ENCODE data around the gene KRT40. TPM values are rescaled to one million over a fixed set of nuclear protein-coding genes. Genes with fewer than 3 reads are reported as not detected.

KRT40 gene
- not detected for total RNA-seq
- polyA plus RNA-seq = not detected
- long read RNA-seq, donor 1 = 0 reads
- long read RNA-seq, donor 2 = 0 reads

DNA sequence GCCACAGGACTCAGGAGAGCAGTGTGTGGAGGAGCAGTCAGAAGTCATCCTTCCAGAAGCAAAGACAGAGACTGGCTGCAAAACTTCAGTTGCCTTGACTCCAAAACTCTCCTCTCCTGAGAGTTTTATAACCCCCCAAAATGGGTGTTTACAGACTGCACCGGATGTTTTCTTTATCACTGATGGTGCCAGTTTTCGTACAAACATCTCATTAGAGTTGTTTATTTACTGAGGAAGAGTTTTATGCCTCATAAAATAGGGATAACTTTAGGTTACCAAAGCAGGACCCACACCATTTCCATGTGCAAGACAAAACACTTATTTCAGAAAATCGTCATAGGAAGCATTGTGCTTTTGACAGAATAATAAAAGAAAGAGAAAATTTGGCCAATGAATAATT, at the start of gene KRT40:
KRT40 (minus strand) TSS at position 101 of the 400 bp plus-strand sequence; CDS start at position 48, 53 bp downstream.
- Histone ChIP-seq H3K27ac (no peak within 1 kb of the TSS), H3K9me3 (no peaks in the 10 kb centered on the region), H3K27me3 (ENCODE audit: insufficient read depth in 3 of 3, low read length in 2 of 3) (peaks cover 0 to 2% (median 0%) of the 10 kb centered on the region in 3 donors), H3K36me3 (ENCODE audit: insufficient read depth in 1 of 2, low read depth in 1 of 2) (no peaks in the 10 kb centered on the region), H3K4me1 (peaks cover 6% of the 10 kb centered on the region), H3K4me3 (no peak within 1 kb of the TSS)
- DNase-seq = no peak
- intact Hi-C loops (cut with DNase I) = no loop called here
- no peak for ATAC-seq
- 52 to 69% (median 60%) methylated on average over 3 of the region's 3 CpGs for WGBS, 3 donors
- TF ChIP-seq, protein P1, sequence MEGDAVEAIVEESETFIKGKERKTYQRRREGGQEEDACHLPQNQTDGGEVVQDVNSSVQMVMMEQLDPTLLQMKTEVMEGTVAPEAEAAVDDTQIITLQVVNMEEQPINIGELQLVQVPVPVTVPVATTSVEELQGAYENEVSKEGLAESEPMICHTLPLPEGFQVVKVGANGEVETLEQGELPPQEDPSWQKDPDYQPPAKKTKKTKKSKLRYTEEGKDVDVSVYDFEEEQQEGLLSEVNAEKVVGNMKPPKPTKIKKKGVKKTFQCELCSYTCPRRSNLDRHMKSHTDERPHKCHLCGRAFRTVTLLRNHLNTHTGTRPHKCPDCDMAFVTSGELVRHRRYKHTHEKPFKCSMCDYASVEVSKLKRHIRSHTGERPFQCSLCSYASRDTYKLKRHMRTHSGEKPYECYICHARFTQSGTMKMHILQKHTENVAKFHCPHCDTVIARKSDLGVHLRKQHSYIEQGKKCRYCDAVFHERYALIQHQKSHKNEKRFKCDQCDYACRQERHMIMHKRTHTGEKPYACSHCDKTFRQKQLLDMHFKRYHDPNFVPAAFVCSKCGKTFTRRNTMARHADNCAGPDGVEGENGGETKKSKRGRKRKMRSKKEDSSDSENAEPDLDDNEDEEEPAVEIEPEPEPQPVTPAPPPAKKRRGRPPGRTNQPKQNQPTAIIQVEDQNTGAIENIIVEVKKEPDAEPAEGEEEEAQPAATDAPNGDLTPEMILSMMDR (IDR thresholded peaks at IDR 0.05) = no peak

DNA sequence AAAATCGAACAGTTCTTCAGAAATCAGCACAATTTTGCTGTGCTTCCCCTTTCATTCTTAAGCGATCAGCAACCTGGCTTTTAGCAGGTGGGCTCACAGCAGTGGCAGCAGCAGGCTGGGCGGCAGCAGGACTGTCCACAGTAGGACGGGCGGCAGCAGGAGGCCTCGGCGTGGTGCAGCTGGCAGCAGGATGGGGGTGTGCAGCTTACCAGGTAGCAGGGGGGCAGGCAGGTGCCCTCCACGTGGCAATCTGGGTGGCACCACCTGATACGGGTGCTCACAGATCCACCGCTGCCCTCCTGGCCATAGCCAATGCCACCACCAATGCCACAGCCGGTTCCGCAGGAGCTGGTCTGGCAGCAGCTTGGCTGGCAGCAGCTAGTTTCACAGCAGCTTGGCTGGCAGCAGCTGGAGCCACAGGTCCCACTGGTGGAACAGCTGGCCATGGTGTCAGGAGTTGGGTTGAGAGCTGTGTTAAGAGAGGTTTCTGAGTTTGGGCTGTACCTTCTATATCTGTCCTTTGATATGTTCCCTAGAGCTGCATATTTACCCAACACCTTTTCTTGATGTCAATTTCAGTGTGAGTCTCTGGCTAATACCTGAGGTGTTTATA, 45.6 kb upstream of the KRT40 start, which contains the start of gene KRTAP1-4:
KRTAP1-4 (minus strand) TSS at position 563 of the 613 bp plus-strand sequence; CDS start at position 446, 117 bp downstream.
- DNase-seq (no peak), ATAC-seq (no peak)
- H3K9me3 ChIP-seq = no peaks in the 10 kb centered on the region
- H3K4me3 ChIP-seq = no peak within 1 kb of the TSS
- peaks cover 0 to 27% (median 7%) of the 10 kb centered on the region in 3 donors for H3K27me3 ChIP-seq (ENCODE audit: insufficient read depth in 3 of 3, low read length in 2 of 3)
- H3K4me1 ChIP-seq = no peaks in the 10 kb centered on the region
- no peak within 1 kb of the TSS for H3K27ac ChIP-seq
- WGBS, 3 donors = 50 to 73% (median 60%) methylated on average over 12 of the region's 12 CpGs
- no peaks in the 10 kb centered on the region for H3K36me3 ChIP-seq (ENCODE audit: insufficient read depth in 1 of 2, low read depth in 1 of 2)
- TF ChIP-seq, protein P1 (IDR thresholded peaks at IDR 0.05) = no peak
- intact Hi-C loops (cut with DNase I) = no loop called here

DNA sequence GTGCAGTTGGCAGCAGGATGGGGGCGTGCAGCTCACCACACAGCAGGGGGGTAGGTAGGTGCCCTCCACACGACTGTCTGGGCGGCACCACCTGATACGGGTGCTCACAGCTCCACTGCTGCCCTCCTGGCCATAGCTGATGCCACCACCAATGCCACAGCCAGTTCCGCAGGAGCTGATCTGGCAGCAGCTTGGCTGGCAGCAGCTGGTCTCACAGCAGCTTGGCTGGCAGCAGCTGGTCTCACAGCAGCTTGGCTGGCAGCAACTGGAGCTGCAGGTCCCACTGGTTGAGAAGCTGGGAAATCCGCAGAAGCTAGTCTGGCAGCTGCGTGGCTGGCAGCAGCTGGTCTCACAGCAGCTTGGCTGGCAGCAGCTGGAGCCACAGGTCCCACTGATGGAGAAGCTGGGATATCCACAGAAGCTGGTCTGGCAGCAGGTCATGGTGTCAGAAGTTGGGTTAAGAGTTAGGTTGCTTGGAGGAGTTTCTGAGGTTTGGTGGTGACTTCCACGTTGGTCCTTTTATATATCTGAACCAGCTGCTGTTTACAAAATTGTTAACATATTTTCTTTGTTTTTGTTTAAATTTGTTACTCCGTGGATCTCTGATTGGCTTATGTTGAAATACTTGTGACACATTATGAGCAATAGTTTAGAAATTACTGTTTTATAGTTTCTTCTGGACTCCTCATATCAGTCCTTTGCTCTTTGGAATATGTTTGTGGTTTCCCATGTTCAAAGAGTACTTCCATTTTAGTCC, 42.8 kb upstream of the KRT40 start, which contains the start of gene KRTAP1-5:
KRTAP1-5 (minus strand) TSS at position 494 of the 757 bp plus-strand sequence; CDS start at position 441, 53 bp downstream.
- TF ChIP-seq, protein P1 (IDR thresholded peaks at IDR 0.05) = no peak
- no peaks in the 10 kb centered on the region for H3K9me3 ChIP-seq
- no peak within 1 kb of the TSS for H3K27ac ChIP-seq
- intact Hi-C loops (cut with DNase I) = no loop called here
- H3K4me1 ChIP-seq = no peaks in the 10 kb centered on the region
- no peak for DNase-seq
- ATAC-seq = no peak
- 27 to 38% (median 32%) methylated on average over 9 of the region's 9 CpGs for WGBS, 3 donors
- no peak within 1 kb of the TSS for H3K4me3 ChIP-seq
- H3K27me3 ChIP-seq (ENCODE audit: insufficient read depth in 3 of 3, low read length in 2 of 3) = peaks cover 0 to 25% (median 3%) of the 10 kb centered on the region in 3 donors
- no peaks in the 10 kb centered on the region for H3K36me3 ChIP-seq (ENCODE audit: insufficient read depth in 1 of 2, low read depth in 1 of 2)

DNA sequence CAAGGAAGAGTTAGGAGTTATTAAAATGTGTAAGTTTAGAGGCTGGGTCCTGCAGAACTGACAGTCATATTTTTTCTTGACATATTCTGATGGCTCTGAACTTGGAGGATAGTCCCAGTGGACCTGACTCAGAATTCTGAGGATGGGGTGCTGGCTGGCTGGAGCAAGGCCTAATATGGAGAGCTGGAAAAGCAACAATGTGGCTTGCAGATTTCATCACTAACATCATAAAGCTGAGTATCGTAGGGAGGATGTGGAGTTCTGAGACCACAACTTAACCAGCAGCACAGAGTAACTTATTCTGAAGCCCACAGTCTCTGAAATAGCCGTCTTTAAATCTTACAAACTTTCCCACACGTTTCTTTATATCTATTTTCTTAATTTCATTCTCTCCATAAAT, 40.6 kb upstream of the KRT40 start:
- Histone ChIP-seq H3K27ac (no peak overlapping the region), H3K9me3 (no peaks in the 10 kb centered on the region), H3K36me3 (ENCODE audit: insufficient read depth in 1 of 2, low read depth in 1 of 2) (no peaks in the 10 kb centered on the region), H3K4me3 (no peak overlapping the region), H3K27me3 (ENCODE audit: insufficient read depth in 3 of 3, low read length in 2 of 3) (peaks cover 0 to 13% (median under 1%) of the 10 kb centered on the region in 3 donors), H3K4me1 (no peaks in the 10 kb centered on the region)
- 77 to 89% (median 79%) methylated on average over 3 of the region's 3 CpGs for WGBS, 3 donors
- ATAC-seq (no peak), DNase-seq (no peak)
- TF ChIP-seq, protein P1 (IDR thresholded peaks at IDR 0.05) = no peak
- intact Hi-C loops (cut with DNase I) = no loop called here

Data from psoas muscle (tissue), 8 donors.